Activated CD4-positive, alpha-beta T cell treated with anti-CD3 and anti-CD28 coated beads, Interleukin-2, Interleukin-4, amounts not matched to agents 100 ng/mL and 50 ng/mL, durations not matched to agents 16 hours and 8 hours (primary cell): Measurements from ENCODE around the gene RPL27A.

Source experiments
- DNase-seq: peaks from one replicate; pipeline ENCODE4 v3.0.0-alpha.2; 2020; ENCODE audit warnings: low spot score

RPL27A gene

GRCh38 chr11:8674859-8675258 lies 7.7 kb upstream of the RPL27A start:
- DNase-seq, result no peak

GRCh38 chr11:8676458-8676857 lies 6.1 kb upstream of the RPL27A start:
- no peak for DNase-seq

- no peak for DNase-seq
Observed at GRCh38 chr11:8679006-8679405, 3.6 kb upstream of the RPL27A start.

- no peak for DNase-seq
Observed at GRCh38 chr11:8681837-8682302, 722 bp upstream of the RPL27A start.

GRCh38 chr11:8683115-8683807 lies 669 bp downstream of the RPL27A start:
- DNase-seq, result no peak

- no peak for DNase-seq
Observed at GRCh38 chr11:8684600-8685290, 2.2 kb downstream of the RPL27A start.

GRCh38 chr11:8685306-8685705 lies 2.7 kb downstream of the RPL27A start:
- no peak for DNase-seq

GRCh38 chr11:8685820-8686219 lies 3.2 kb downstream of the RPL27A start:
- no peak for DNase-seq

GRCh38 chr11:8686325-8686724 lies 3.7 kb downstream of the RPL27A start:
- no peak for DNase-seq

- peak; percentile 96 for DNase-seq
Observed at GRCh38 chr11:8688414-8689362, 6.1 kb downstream of the RPL27A start.

GRCh38 chr11:8689726-8690255 lies 7.2 kb downstream of the RPL27A start:
- no peak for DNase-seq

GRCh38 chr11:8690374-8691342 lies 8.1 kb downstream of the RPL27A start:
- DNase-seq, result no peak

- DNase-seq, result no peak
Observed at GRCh38 chr11:8691601-8692000, 9.0 kb downstream of the RPL27A start.

GRCh38 chr11:8692417-8692816 lies 9.8 kb downstream of the RPL27A start:
- no peak for DNase-seq

- DNase-seq, result no peak
Observed at GRCh38 chr11:8693010-8693551, 10.5 kb downstream of the RPL27A start.

- DNase-seq, result no peak
Observed at GRCh38 chr11:8693555-8693954, 11.0 kb downstream of the RPL27A start.

GRCh38 chr11:8694137-8694536 lies 11.5 kb downstream of the RPL27A start:
- no peak for DNase-seq

- no peak for DNase-seq
Observed at GRCh38 chr11:8697054-8697453, 14.5 kb downstream of the RPL27A start.

GRCh38 chr11:8698379-8698851 lies 15.8 kb downstream of the RPL27A start:
- no peak for DNase-seq

- DNase-seq, result no peak
Observed at GRCh38 chr11:8698917-8699441, 16.4 kb downstream of the RPL27A start.
